ENCODE measurements around the gene ATXN10.

DNA sequence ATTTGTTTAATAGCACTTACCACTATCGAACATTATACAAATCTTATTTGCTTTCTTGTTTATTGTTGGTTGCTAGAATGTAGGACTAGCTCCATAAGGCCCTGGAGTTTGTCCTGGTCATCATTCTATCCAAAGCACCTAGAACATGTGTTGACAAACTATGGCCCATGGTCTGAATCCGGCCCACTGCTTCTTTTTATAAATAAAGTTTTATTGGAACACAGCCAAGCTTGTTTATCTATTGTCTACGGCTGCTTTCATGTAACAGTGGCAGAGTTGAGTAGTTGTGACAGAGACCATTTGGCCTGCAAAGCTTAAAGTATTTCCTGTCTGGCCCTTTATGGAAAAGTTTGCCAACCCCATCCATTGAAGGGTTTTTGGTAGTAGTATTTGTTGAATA lies 38.8 kb downstream of the ATXN10 start:
- TF ChIP-seq, protein P1, sequence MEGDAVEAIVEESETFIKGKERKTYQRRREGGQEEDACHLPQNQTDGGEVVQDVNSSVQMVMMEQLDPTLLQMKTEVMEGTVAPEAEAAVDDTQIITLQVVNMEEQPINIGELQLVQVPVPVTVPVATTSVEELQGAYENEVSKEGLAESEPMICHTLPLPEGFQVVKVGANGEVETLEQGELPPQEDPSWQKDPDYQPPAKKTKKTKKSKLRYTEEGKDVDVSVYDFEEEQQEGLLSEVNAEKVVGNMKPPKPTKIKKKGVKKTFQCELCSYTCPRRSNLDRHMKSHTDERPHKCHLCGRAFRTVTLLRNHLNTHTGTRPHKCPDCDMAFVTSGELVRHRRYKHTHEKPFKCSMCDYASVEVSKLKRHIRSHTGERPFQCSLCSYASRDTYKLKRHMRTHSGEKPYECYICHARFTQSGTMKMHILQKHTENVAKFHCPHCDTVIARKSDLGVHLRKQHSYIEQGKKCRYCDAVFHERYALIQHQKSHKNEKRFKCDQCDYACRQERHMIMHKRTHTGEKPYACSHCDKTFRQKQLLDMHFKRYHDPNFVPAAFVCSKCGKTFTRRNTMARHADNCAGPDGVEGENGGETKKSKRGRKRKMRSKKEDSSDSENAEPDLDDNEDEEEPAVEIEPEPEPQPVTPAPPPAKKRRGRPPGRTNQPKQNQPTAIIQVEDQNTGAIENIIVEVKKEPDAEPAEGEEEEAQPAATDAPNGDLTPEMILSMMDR (IDR thresholded peaks at IDR 0.05; ENCODE audit: low read depth, low read length, poor library complexity, severe bottlenecking) = no peak
- TF ChIP-seq EZH2phosphoT487 (IDR thresholded peaks at IDR 0.05; ENCODE audit: borderline replicate concordance, low read length) = no peak

Data from DOHH2 (cell line).